Measurements from ENCODE around the gene RASAL2.
"Not testable (repeated sequence)": the region's sequence is repeated elsewhere in the genome, so short reads cannot be mapped to it uniquely, and the experiment has no call there.

Gene RASAL2

DNA sequence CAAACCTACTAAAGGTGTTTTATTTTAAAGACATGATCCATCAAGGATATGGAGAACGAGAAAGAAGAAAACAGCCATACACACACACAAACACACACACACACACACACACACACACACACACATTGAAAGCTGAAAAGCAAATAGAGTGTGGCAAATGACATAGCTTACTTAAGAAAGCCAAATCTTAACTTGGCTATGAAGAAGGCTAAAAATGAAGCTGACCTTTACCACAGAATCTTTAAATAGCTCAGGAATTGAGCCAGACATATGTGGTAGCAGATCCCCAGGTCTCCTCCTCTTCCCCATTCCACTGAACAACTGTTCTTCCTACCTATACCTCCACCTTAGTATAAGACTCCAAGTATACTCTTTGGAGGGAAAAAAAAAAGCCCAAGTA lies 217.3 kb downstream of the RASAL2 start:
- H3K27ac ChIP-seq: no peak overlapping the region
- H3K4me3 ChIP-seq: no peak overlapping the region

GRCh38 chr1:178320280-178320982 lies 226.5 kb downstream of the RASAL2 start:
- Histone ChIP-seq H3K4me3 (peak overlapping the region in 5 of 7 experiments; percentile 5 to 19 (median 15)), H3K27ac (peak overlapping the region in 4 of 21 experiments; percentile 9 to 44 (median 42))

DNA sequence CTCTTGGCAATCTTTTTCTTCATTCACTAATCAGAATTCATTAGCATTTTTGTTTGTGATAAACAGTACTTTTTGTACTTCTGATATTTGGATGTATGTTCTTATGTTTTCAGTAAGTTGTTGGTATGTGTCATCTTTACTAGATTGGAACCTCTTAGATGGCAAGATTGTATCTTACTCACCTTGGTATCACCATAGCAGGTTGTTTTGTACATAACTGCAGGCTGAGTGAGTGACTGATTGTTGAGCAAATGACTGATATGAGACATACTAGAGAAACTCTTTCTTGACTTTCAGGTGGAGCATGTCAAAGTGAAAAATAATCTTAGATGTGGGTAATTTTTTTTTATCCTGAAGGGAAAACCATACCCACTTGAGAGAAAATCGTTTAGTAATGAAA lies 229.2 kb downstream of the RASAL2 start:
- Histone ChIP-seq H3K4me3 (no peak overlapping the region), H3K27ac (no peak overlapping the region)

DNA sequence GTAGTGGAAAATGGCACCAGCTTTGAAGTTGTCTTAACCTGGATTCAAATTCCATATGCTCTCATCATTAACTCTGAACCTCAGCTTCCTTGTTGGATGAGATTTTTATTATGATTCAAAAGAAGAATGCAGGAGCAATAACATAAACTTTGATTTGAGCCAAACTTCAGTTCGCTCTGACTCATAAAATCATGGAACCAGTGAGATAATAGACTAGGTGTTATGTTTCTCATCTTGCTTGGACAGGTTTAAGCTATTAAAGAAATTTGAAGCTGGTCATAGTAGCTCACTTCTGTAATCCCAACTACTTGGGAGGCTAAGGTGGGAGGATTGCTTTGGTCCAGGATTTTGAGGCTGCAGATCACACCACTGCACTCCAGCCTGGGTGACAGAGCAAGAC lies 230.1 kb downstream of the RASAL2 start:
- H3K4me3 ChIP-seq: no peak overlapping the region
- no peak overlapping the region for H3K27ac ChIP-seq

- H3K27ac ChIP-seq: no peak overlapping the region
- no peak overlapping the region for H3K4me3 ChIP-seq
Measured at GRCh38 chr1:178328728-178329127, 234.8 kb downstream of the RASAL2 start.

- Histone ChIP-seq H3K27ac (peak overlapping the region in 1 of 21 experiments; percentile 2), H3K4me3 (no peak overlapping the region)
Measured at GRCh38 chr1:178330153-178330552, 236.2 kb downstream of the RASAL2 start.

GRCh38 chr1:178330848-178331497 lies 237.1 kb downstream of the RASAL2 start:
- Histone ChIP-seq H3K27ac (no peak overlapping the region), H3K4me3 (no peak overlapping the region)

DNA sequence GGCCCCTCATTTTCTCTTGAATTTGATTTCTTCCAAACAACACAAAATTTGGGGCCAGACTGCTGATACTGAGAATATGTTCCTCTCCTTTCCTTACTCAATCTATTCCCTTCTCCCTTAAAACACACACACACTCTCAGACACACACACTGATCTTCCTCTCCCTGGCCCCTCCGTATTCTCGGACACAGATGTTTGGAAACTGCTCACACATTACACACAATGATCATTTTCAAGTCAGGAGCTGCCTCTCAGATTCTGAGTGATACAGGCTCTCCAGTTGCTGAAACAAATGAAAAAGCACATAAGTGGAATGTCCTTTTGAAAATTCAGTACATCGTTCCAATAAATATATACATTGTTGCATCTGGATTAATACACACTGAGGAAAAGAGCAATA lies 241.5 kb downstream of the RASAL2 start:
- no peak overlapping the region for H3K4me3 ChIP-seq
- no peak overlapping the region for H3K27ac ChIP-seq

- Histone ChIP-seq H3K4me3 (no peak overlapping the region), H3K27ac (no peak overlapping the region)
Measured at GRCh38 chr1:178337091-178337706, 243.3 kb downstream of the RASAL2 start.

- no peak overlapping the region for H3K4me3 ChIP-seq
- no peak overlapping the region for H3K27ac ChIP-seq
Measured at GRCh38 chr1:178339834-178340233, 245.9 kb downstream of the RASAL2 start.

DNA sequence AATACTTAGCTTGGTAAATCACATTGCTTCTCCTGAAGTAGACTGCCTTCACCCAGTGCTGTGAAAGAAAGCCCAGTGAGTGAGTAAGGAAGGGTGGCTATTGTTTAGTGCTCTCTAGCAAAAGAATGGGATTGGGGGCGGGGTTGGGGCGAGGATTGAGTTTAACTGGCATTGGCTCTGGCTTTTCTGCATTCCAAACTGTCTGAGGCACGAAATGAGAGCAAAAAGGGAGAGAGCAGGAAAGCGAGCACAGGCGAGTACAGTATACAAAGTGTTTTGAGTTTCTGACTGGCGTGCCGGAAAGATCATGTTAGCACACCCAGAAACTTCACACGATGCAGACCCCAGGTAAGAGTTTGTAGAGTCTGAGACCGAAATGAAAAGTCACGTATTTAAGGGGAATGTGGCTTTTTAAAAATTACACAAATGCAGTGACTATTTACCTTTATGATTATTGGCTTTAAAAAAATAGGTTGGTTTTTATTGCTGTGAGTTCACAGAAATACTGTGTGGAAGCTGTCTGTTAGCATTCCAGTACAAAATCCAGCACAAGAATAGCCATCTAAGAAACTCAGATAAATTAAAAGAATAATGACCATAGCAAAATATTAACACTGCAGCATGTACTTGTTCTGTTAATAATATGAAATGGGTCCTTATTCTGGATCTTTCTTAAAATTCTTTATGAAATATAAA lies 247.5 kb downstream of the RASAL2 start:
- Histone ChIP-seq H3K27ac (peak overlapping the region in 18 of 21 experiments; percentile 3 to 75 (median 61)), H3K4me3 (peak overlapping the region in 3 of 7 experiments; percentile 6 to 31 (median 8))

- H3K4me3 ChIP-seq: no peak overlapping the region
Measured at GRCh38 chr1:178342745-178343144, 248.8 kb downstream of the RASAL2 start.

GRCh38 chr1:178344513-178345091 lies 250.7 kb downstream of the RASAL2 start:
- H3K27ac ChIP-seq: peak overlapping the region in 14 of 21 experiments; percentile 15 to 69 (median 54)
- no peak overlapping the region for H3K4me3 ChIP-seq

More at GRCh38 chr1:178342745-178343144, 248.8 kb downstream of the RASAL2 start:
- peak overlapping the region in 10 of 21 experiments; percentile 12 to 69 (median 28) for H3K27ac ChIP-seq

DNA sequence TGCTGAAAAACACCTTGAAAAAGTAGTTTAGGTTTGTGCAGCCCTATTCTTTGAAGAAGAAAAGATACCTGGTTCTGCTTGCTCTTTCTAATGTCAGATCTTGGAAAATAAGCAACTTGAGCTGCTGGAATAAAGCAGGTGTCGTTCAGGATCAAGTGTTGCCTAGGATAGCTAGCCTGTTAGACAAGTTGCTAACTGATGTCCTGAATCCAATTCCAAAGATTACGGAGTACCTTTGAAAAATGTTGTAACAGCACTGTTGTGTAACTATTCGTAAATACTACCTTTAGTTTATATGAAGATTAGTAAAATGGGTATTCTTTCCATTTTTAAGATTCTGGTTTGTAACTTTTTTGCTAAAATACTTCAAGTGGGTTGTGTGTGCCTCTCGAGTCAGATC lies 251.3 kb downstream of the RASAL2 start:
- Histone ChIP-seq H3K27ac (peak overlapping the region in 8 of 21 experiments; percentile 11 to 63 (median 44)), H3K4me3 (no peak overlapping the region)

- H3K4me3 ChIP-seq: no peak overlapping the region
- peak overlapping the region in 1 of 21 experiments; percentile 18 for H3K27ac ChIP-seq
Measured at GRCh38 chr1:178345807-178346206, 251.9 kb downstream of the RASAL2 start.

DNA sequence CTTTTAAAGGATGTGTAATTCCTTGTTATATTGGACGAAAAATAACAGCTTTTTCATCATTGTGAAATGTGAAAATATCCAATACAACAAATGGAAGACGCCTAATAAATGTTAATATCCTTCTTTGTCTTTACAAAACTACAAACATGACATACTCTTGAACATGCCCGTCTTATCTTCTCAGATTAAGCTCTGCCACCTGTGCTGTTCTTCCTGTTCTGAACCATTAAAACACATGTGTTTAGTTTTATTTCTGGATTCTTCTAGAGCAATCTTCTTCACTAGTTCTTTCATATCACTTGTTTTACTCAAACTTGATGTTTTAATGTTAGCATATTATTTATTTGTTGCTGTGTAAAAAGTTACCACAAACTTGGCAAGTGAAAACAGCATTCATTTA lies 255.9 kb downstream of the RASAL2 start:
- Histone ChIP-seq H3K27ac (no peak overlapping the region), H3K4me3 (no peak overlapping the region)

DNA sequence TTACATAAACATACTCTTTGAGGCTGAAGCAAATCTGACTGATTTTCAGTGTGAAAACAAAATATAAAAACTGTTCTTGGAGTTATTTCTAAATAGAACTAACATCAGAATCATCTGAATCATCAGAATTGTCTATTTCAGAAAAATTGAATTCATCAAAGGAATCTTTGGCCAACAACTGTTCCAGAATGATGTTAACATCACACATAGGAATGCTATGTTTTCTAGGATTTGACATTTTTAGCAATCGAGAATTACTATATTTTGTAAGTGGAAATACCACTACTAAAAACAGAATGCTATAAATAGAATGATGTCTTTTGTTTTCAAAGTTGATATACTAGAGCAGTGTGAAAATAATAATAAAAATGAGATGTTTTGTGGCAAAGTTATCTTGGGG lies 258.0 kb downstream of the RASAL2 start:
- not testable (repeated sequence) for H3K4me3 ChIP-seq, H3K27ac ChIP-seq

DNA sequence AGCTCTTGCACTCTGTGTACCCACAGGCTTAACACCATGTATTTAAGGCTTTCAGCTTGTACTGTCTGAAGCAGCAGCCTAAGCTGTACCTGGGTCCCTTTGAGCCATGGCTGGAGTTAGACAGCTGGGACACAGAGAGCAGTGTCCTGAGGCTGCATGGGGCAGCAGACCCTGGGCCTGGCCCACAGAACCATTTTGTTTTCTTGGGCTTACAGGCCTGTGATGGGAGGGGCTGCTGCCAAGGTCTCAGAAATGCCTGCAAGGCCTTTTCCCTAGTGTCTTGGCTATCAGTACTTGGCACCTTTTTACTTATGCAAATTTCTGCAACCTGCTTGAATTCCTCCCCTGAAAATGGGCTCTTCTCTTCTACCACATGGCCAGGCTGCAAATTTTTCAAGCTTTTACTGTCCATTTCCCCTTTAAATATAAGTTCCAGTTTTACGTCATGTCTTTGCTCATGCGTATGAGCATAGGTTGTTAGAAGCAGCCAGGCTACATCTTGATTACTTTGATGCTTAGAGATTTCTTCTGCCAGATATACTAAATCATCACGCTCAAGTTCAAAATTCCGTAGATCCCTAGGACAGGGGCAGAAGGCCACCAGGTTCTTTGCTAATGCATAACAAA lies 259.0 kb downstream of the RASAL2 start:
- Histone ChIP-seq H3K27ac (no peak overlapping the region), H3K4me3 (no peak overlapping the region)

- no peak overlapping the region for H3K4me3 ChIP-seq
- H3K27ac ChIP-seq: no peak overlapping the region
Measured at GRCh38 chr1:178353524-178353923, 259.6 kb downstream of the RASAL2 start.

Measured in skin epidermis (tissue), 12 donors.